Loucy (cell line): Measurements from ENCODE around the gene CAPN9.

Experiments
- H2AFZ ChIP-seq: fragments of 200-600 bp; sonication (generic); 2 replicates; pipeline ENCODE4 v1.6.0; 2016; ENCODE audit warnings: antibody characterized with exemption, mild to moderate bottlenecking, low read length, moderate library complexity
- H3F3A ChIP-seq: fragments of 200-600 bp; 2 replicates; pipeline ENCODE4 v1.6.0; 2016; ENCODE audit warnings: antibody characterized with exemption, low read depth, mild to moderate bottlenecking
- H3K27me3 ChIP-seq: fragments of 200-600 bp; sonication (generic); 2 replicates; pipeline ENCODE4 v1.6.1; 2014; ENCODE audit warnings: low read length, mild to moderate bottlenecking; ENCODE audit not compliant: insufficient read depth, poor library complexity, severe bottlenecking
- H3K36me3 ChIP-seq: fragments of 200-600 bp; sonication (generic); 2 replicates; pipeline ENCODE4 v1.6.1; 2016; ENCODE audit warnings: low read length; ENCODE audit not compliant: insufficient read depth
- H3K4me1 ChIP-seq: fragments of 200-600 bp; sonication (generic); 2 replicates; pipeline ENCODE4 v1.5.1; 2014; ENCODE audit warnings: low read length, mild to moderate bottlenecking; ENCODE audit not compliant: insufficient read depth, poor library complexity, severe bottlenecking
- H3K4me2 ChIP-seq: fragments of 200-600 bp; sonication (generic); 2 replicates; pipeline ENCODE4 v1.6.0; 2014; ENCODE audit warnings: antibody characterized with exemption, low read length, low read depth, mild to moderate bottlenecking; ENCODE audit not compliant: poor library complexity, severe bottlenecking
- H3K4me3 ChIP-seq: fragments of 200-600 bp; sonication (generic); 2 replicates; pipeline ENCODE4 v1.5.1; 2014; ENCODE audit warnings: low read length, mild to moderate bottlenecking, mixed read lengths; ENCODE audit not compliant: poor library complexity, severe bottlenecking
- H3K79me2 ChIP-seq: fragments of 200-600 bp; sonication (generic); 2 replicates; pipeline ENCODE4 v1.6.1; 2014; ENCODE audit warnings: low read length; ENCODE audit not compliant: insufficient read depth
- H3K9ac ChIP-seq: fragments of 200-600 bp; sonication (generic); 2 replicates; pipeline ENCODE4 v1.6.0; 2014; ENCODE audit warnings: mild to moderate bottlenecking, low read depth, low read length, moderate library complexity; ENCODE audit not compliant: poor library complexity, severe bottlenecking
- H3K9me2 ChIP-seq: fragments of 200-600 bp; sonication (generic); replicated peaks from 2 replicates; pipeline ENCODE4 v1.6.1; 2016; ENCODE audit warnings: low read depth, low read length, mixed read lengths
- H3K9me3 ChIP-seq: fragments of 200-600 bp; sonication (generic); 2 replicates; pipeline ENCODE4 v1.6.1; 2014; ENCODE audit warnings: mild to moderate bottlenecking, antibody characterized with exemption, low read length, low read depth; ENCODE audit not compliant: insufficient read depth
- H4K20me1 ChIP-seq: fragments of 200-600 bp; sonication (generic); 2 replicates; pipeline ENCODE4 v1.6.0; 2014; ENCODE audit warnings: antibody characterized with exemption, low read length, mild to moderate bottlenecking; ENCODE audit not compliant: insufficient read depth, poor library complexity, severe bottlenecking
- EZH2phosphoT487 ChIP-seq: fragments of 200-600 bp; IDR thresholded peaks from 2 replicates; pipeline ENCODE4 v1.6.1; 2018; ENCODE audit warnings: antibody characterized with exemption, mild to moderate bottlenecking, moderate library complexity, borderline replicate concordance
- TF ChIP-seq, protein P1 (sequence below): fragments of 200-600 bp; sonication (generic); conservative IDR thresholded peaks from 2 replicates; pipeline ENCODE4 v1.5.1; 2014; ENCODE audit warnings: mild to moderate bottlenecking, antibody characterized with exemption, low read length

Gene CAPN9

DNA sequence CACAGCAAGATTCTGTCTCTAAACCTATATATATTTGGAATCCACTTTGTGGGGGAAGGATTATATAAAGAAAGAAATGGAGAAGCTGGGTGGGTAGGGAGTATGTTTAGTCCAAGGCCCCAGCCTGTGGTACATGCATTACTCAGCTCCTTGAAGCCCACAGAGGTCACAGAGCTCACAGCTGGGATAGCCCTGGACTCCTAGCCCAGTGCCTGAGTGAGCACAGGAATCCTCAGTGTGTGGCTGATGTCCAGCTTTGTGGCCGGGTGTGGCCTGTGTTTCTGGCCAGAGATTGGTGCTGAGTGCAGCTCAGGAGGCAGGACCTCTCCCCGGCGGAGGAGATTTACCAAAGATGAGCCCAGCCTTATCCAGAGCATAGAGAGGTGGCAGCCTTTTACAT is 7.6 kb downstream of the CAPN9 start:
- Histone ChIP-seq H2AFZ (no peak overlapping the region), H4K20me1 (no peaks in the 10 kb centered on the region), H3K36me3 (no peaks in the 10 kb centered on the region), H3K79me2 (no peaks in the 10 kb centered on the region), H3K4me2 (no peak overlapping the region), H3K4me1 (no peaks in the 10 kb centered on the region), H3K27me3 (no peaks in the 10 kb centered on the region), H3K9me3 (no peaks in the 10 kb centered on the region), H3K9ac (no peak overlapping the region), H3K9me2 (no peaks in the 10 kb centered on the region), H3K4me3 (no peak overlapping the region), H3F3A (no peaks in the 10 kb centered on the region)
- TF ChIP-seq, protein P1, sequence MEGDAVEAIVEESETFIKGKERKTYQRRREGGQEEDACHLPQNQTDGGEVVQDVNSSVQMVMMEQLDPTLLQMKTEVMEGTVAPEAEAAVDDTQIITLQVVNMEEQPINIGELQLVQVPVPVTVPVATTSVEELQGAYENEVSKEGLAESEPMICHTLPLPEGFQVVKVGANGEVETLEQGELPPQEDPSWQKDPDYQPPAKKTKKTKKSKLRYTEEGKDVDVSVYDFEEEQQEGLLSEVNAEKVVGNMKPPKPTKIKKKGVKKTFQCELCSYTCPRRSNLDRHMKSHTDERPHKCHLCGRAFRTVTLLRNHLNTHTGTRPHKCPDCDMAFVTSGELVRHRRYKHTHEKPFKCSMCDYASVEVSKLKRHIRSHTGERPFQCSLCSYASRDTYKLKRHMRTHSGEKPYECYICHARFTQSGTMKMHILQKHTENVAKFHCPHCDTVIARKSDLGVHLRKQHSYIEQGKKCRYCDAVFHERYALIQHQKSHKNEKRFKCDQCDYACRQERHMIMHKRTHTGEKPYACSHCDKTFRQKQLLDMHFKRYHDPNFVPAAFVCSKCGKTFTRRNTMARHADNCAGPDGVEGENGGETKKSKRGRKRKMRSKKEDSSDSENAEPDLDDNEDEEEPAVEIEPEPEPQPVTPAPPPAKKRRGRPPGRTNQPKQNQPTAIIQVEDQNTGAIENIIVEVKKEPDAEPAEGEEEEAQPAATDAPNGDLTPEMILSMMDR, result no peak
- no peak for TF ChIP-seq EZH2phosphoT487

DNA sequence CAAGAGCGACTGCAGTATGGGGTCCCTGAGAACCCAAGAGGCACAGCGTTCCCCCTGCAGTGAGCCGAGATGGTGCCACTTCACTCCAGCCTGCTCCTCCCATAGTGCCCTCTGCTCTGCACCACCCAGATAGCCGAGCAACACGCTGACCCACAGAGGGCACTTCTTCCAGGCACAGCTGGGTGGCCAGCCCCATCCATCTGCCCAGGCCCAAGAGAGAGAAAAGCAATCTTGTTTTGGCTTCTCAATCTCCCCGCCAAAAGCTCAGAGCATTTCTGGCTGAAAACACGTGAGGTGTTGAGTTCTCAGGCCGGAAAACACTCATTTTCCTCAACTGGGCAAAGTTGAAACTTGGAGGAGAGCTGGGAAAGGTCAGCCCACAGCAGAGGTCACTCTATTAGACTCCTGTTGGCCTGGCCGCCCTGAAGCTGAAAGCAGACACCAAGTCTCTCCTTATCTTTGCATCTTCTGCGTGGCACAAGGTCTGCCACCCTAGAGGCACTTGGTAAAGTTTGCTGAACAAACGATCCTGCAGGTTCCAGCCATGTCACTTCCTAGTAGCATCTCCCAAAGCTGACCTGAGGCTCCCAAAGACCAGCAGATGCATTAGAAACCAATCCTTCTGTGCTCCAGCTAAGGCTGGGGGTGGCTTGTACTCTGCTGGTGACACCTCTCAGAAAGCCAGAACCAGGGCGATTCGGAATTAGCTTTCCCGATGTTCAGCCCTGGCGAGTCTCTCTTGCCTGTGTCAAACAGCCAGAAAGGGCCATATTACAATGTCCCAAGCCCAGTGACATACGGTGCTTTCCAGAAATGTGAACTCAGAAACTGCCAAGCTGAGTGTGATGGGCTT is 10.9 kb downstream of the CAPN9 start:
- H3K4me2 ChIP-seq, result no peak overlapping the region
- no peak overlapping the region for H2AFZ ChIP-seq
- TF ChIP-seq, protein P1, result no peak
- TF ChIP-seq EZH2phosphoT487, result no peak
- H3F3A ChIP-seq, result no peaks in the 10 kb centered on the region
- H4K20me1 ChIP-seq, result no peaks in the 10 kb centered on the region
- no peaks in the 10 kb centered on the region for H3K9me3 ChIP-seq
- no peak overlapping the region for H3K9ac ChIP-seq
- H3K36me3 ChIP-seq, result no peaks in the 10 kb centered on the region
- H3K4me3 ChIP-seq, result no peak overlapping the region
- no peaks in the 10 kb centered on the region for H3K79me2 ChIP-seq
- no peaks in the 10 kb centered on the region for H3K4me1 ChIP-seq
- no peaks in the 10 kb centered on the region for H3K9me2 ChIP-seq
- no peaks in the 10 kb centered on the region for H3K27me3 ChIP-seq

DNA sequence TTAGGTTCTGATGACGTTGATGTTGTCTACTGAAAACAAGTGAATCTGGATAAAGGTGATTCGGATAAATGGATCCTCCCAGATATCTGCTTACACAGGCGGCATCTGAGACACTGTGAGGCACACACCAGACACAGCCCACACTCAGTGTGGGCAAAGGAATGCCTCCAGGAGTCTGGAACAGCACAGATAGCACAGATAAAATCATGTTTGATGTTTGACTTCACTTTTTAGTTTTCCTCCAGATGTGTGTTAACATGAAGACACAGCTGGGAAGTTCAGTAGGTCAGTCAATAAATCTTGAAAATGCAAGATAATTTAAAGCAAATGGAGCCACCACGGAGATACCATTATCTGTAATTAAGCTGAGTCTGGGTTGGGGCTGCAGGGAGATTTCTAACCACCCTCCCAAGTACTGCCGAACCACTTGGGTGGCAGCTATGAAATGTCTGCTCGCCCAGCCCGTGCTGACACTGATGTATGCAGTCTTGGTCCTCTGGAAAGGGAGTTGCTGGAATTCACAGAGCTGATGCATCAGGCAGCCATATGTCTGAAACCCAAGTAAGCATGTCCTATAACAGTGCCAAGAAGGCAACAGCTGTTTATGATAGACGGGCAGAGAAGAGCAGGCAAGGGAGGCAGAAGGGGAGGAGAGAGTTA is 11.7 kb downstream of the CAPN9 start:
- Histone ChIP-seq H3K9me2 (no peaks in the 10 kb centered on the region), H3K4me3 (no peak overlapping the region), H3K27me3 (no peaks in the 10 kb centered on the region), H3K4me1 (no peaks in the 10 kb centered on the region), H3K9me3 (no peaks in the 10 kb centered on the region), H2AFZ (no peak overlapping the region), H3K4me2 (no peak overlapping the region), H3K9ac (no peak overlapping the region), H3K36me3 (no peaks in the 10 kb centered on the region), H3F3A (no peaks in the 10 kb centered on the region), H3K79me2 (no peaks in the 10 kb centered on the region), H4K20me1 (no peaks in the 10 kb centered on the region)
- no peak for TF ChIP-seq EZH2phosphoT487
- TF ChIP-seq, protein P1, result no peak
